OCI-LY1 (cell line): Measurements from ENCODE around the gene TRMT44.

Source experiments
- EZH2 ChIP-seq: fragments of 200-600 bp; sonication (generic), shearing (Covaris generic); IDR thresholded peaks from 2 replicates; pipeline ENCODE4 v1.8.0; 2017; ENCODE audit warnings: borderline replicate concordance, mixed run types, mild to moderate bottlenecking, antibody characterized with exemption, low read length, moderate library complexity, mixed read lengths
- TF ChIP-seq, protein P1 (sequence below): fragments of 200-600 bp; sonication (generic), shearing (Covaris generic); IDR thresholded peaks from 2 replicates; pipeline ENCODE4 v1.5.1; 2017; ENCODE audit warnings: mild to moderate bottlenecking, antibody characterized with exemption, low read length, moderate library complexity, mixed read lengths

DNA sequence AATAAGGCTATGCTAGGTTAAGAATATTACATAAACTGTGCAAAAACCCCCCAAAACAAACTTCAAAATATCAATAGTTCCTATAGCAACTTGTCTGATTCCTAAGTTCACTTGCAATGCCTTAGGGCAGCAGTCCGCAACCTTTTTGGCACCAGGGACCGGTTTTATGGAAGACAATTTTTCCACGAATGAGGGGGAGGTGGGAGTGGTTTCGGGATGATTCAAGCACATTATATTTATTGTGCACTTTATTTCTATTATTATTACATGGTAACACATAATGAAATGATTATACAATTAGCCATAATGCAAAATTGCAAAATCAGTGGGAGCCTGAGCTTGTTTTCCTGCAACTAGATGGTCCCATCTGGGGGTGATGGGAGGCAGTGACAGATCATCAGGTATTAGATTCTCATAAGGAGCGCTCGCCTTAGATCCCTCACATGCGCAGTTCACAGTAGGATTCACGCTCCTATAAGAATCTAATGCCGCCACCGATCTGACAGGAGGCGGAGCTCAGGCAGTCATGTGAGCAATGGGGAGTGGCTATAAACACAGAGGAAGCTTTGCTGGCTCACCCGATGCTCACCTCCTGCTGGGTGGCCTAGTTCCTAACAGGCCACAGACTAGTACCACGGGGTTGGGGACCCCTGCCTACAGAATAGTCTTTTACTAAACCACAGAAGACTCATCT is 39.8 kb upstream of the TRMT44 start:
- TF ChIP-seq, protein P1, sequence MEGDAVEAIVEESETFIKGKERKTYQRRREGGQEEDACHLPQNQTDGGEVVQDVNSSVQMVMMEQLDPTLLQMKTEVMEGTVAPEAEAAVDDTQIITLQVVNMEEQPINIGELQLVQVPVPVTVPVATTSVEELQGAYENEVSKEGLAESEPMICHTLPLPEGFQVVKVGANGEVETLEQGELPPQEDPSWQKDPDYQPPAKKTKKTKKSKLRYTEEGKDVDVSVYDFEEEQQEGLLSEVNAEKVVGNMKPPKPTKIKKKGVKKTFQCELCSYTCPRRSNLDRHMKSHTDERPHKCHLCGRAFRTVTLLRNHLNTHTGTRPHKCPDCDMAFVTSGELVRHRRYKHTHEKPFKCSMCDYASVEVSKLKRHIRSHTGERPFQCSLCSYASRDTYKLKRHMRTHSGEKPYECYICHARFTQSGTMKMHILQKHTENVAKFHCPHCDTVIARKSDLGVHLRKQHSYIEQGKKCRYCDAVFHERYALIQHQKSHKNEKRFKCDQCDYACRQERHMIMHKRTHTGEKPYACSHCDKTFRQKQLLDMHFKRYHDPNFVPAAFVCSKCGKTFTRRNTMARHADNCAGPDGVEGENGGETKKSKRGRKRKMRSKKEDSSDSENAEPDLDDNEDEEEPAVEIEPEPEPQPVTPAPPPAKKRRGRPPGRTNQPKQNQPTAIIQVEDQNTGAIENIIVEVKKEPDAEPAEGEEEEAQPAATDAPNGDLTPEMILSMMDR = no peak
- no peak for TF ChIP-seq EZH2
